K562 (cell line): ENCODE measurements around the gene EMX2. TPM values are rescaled to one million over a fixed set of nuclear protein-coding genes. Genes with fewer than 3 reads are reported as not detected.

Experiments
- ATAC-seq: fragments of 200-7000 bp; cut with Tn5 transposase; 3 replicates; pipeline ENCODE4 v1.9.1; 2020; ENCODE audit warnings: moderate library complexity
- BruUV-seq: library from RNA; stranded (reverse); fragments of 400-500 nt; replicated peaks from 2 replicates; lab custom pipeline; 2021; lab: Mats Ljungman, UMichigan
- CTCF ChIA-PET: fragments of 300-600 bp; formaldehyde crosslinking; extraction: SDS; loops from one replicate; lab custom pipeline; 2021; ENCODE audit warnings: low intra/inter-chr PET ratio; lab: Yijun Ruan, JAX
- POLR2A ChIA-PET: fragments of 300-600, 350-650 bp; sonication (Branson Sonifier 250); formaldehyde crosslinking; extraction: SDS; loops from one replicate; lab custom pipeline; 2021; ENCODE audit warnings: antibody characterized with exemption, inconsistent platforms; lab: Yijun Ruan, JAX
- DNase-seq, 4 experiments: peaks; one replicate each; pipeline versions ENCODE4 v3.0.0 to v3.0.0-alpha.2; 2011 to 2018; ENCODE audit warnings: low spot score in 3 of 4, mixed read lengths in 3 of 4; ENCODE audit errors: extremely low read depth in 1 of 4
- FAIRE-seq: peaks from 2 replicates; lab custom pipeline; 2011; peaks lifted over from hg19 to GRCh38; lab: Jason Lieb, UNC
- H2AFZ ChIP-seq: 2 replicates; pipeline ENCODE4 v1.6.0; 2011; ENCODE audit warnings: low read depth, low read length, control low read depth, inconsistent platforms
- H3K27ac ChIP-seq: fragments of 200-600 bp; 3 replicates; pipeline ENCODE4 v1.8.0; 2011; ENCODE audit warnings: low read depth, mild to moderate bottlenecking, control low read depth, inconsistent platforms, low read length, moderate library complexity, mixed read lengths; ENCODE audit errors: extremely low read depth
- H3K27me3 ChIP-seq, 2 experiments: fragments of 300-600 bp in 1 of 2; 2 replicates in 1 of 2; 3 replicates in 1 of 2; pipeline versions ENCODE4 v1.6.0 to v1.8.0; 2011; ENCODE audit warnings: inconsistent platforms in 2 of 2, low read length in 2 of 2, mild to moderate bottlenecking in 1 of 2, mixed read lengths in 1 of 2, moderate library complexity in 1 of 2; ENCODE audit not compliant: control insufficient read depth in 2 of 2, insufficient read depth in 2 of 2
- H3K36me3 ChIP-seq: fragments of 300-600 bp; 3 replicates; pipeline ENCODE4 v1.8.0; 2011; ENCODE audit warnings: mild to moderate bottlenecking, low read length, inconsistent platforms; ENCODE audit not compliant: control insufficient read depth, insufficient read depth
- H3K4me1 ChIP-seq, 2 experiments: fragments of 200-600 bp in 1 of 2; replicated peaks in 1 of 2; 2 replicates in 1 of 2; 3 replicates in 1 of 2; pipeline versions ENCODE4 v1.5.1 to v1.8.0; 2011; ENCODE audit warnings: inconsistent platforms in 2 of 2, low read length in 2 of 2, mild to moderate bottlenecking in 1 of 2, mixed read lengths in 1 of 2, moderate library complexity in 1 of 2; ENCODE audit not compliant: control insufficient read depth in 2 of 2, insufficient read depth in 2 of 2
- H3K4me2 ChIP-seq: 2 replicates; pipeline ENCODE4 v1.6.1; 2011; ENCODE audit warnings: low read length, control low read depth, inconsistent platforms, mixed read lengths; ENCODE audit not compliant: insufficient read depth
- H3K4me3 ChIP-seq: fragments of 200-600 bp; sonication (generic), shearing (Covaris generic); 2 replicates; pipeline ENCODE4 v1.5.1; 2016; ENCODE audit warnings: control low read depth, inconsistent platforms
- H3K79me2 ChIP-seq: fragments of 200-600 bp; 3 replicates; pipeline ENCODE4 v1.8.0; 2011; ENCODE audit warnings: low read length, inconsistent platforms; ENCODE audit not compliant: control insufficient read depth, insufficient read depth
- H3K9ac ChIP-seq, 2 experiments: 2 replicates each; pipeline versions ENCODE4 v1.6.0 to v1.6.1; 2011; ENCODE audit warnings: low read depth in 2 of 2, low read length in 2 of 2, control low read depth in 1 of 2, inconsistent platforms in 1 of 2, mild to moderate bottlenecking in 1 of 2, mixed read lengths in 1 of 2; ENCODE audit not compliant: insufficient read depth in 1 of 2
- H3K9me1 ChIP-seq: one replicate; pipeline ENCODE4 v1.6.0; 2011; ENCODE audit warnings: inconsistent platforms, mild to moderate bottlenecking, low read length, moderate library complexity; ENCODE audit not compliant: control insufficient read depth, insufficient read depth
- H3K9me3 ChIP-seq: replicated peaks from 2 replicates; pipeline ENCODE4 v1.5.1; 2011; ENCODE audit warnings: low read depth, low read length, inconsistent platforms; ENCODE audit not compliant: control insufficient read depth, insufficient read depth
- H4K20me1 ChIP-seq: replicated peaks from 2 replicates; pipeline ENCODE4 v1.6.1; 2011; ENCODE audit warnings: low read length, inconsistent platforms, mixed read lengths; ENCODE audit not compliant: control insufficient read depth, insufficient read depth
- BHLHE40 ChIP-seq: IDR thresholded peaks from 2 replicates; pipeline ENCODE4 v1.6.1; 2011; ENCODE audit warnings: low read length, improper control_type of control experiment
- HMG20A ChIP-seq: fragments of 450-650 bp; formaldehyde crosslinking; conservative IDR thresholded peaks from 2 replicates; pipeline ENCODE4 v1.4.0; 2020; ENCODE audit warnings: mild to moderate bottlenecking, mixed read lengths
- IFI16 ChIP-seq: fragments of 250-450 bp; sonication (Bioruptor Pico); IDR thresholded peaks from 2 replicates; pipeline ENCODE4 v2.1.2; 2022; ENCODE audit warnings: mild to moderate bottlenecking, inconsistent platforms
- IRF2 ChIP-seq: sonication (generic); formaldehyde crosslinking; IDR thresholded peaks from 2 replicates; pipeline ENCODE4 v1.8.1; 2022; ENCODE audit warnings: mild to moderate bottlenecking, missing genetic modification reagents
- PHF21A ChIP-seq: fragments of 450-650 bp; IDR thresholded peaks from 2 replicates; pipeline ENCODE4 v1.6.1; 2017; ENCODE audit warnings: low read depth, borderline replicate concordance
- ZBTB34 ChIP-seq: fragments of 250-450 bp; sonication (Bioruptor Pico); IDR thresholded peaks from 2 replicates; pipeline ENCODE4 v1.8.0; 2021; ENCODE audit warnings: mild to moderate bottlenecking, moderate library complexity
- WGBS: fragments of 100-300 bp; shearing (Covaris generic); methylation state at CpG from one replicate; pipeline ENCODE4 v1.1.6; 2016; ENCODE audit warnings: low coverage, mixed read lengths; ENCODE audit not compliant: insufficient coverage; ENCODE audit errors: missing lambda C conversion rate; 5-methylcytosine and 5-hydroxymethylcytosine counted together
- in situ Hi-C: fragments of 300-500 bp; cut with MboI; formaldehyde crosslinking; loops from 4 replicates; pipeline ENCODE4 v1.15.0; 2018; ENCODE audit warnings: inconsistent platforms, mixed read lengths
- intact Hi-C: fragments of 100-400 bp; cut with micrococcal nuclease; formaldehyde crosslinking; loops from 2 replicates; pipeline ENCODE4 v1.14.2; 2022
- polyA plus RNA-seq, 8 experiments: library from polyadenylated mRNA; depleted of rRNA in 4 of 8; stranded (reverse) in 5 of 8; unstranded in 3 of 8; fragments of >200 nt; fragmentation: Nextera tagmentation in 2 of 8; fragmentation: Illumina TruSeq in 1 of 8; extraction: Ambion mirVana in 2 of 8; extraction: Trizol in 1 of 8; gene quantifications; 2 replicates each; pipeline versions ENCODE4 v1.2.1 to v1.2.3, GENCODE V29; 2011 to 2014; ENCODE audit warnings: inconsistent platforms in 1 of 8, missing spikeins in 1 of 8
- total RNA-seq, 7 experiments: library from RNA; depleted of rRNA in 6 of 7; stranded (reverse); fragments of >200 nt in 6 of 7; fragmentation: Illumina TruSeq in 2 of 7; extraction: Trizol in 2 of 7; gene quantifications; 2 replicates each; pipeline versions ENCODE4 v1.2.1 to v1.2.3, GENCODE V29; 2011 to 2021; ENCODE audit warnings: low replicate concordance in 1 of 7

Gene EMX2
- total and polyA plus RNA-seq, 9 of the 15 experiments (the other 6 are each of a cell fraction or from before 2014, with no cell fraction given) = not detected

- POLR2A ChIA-PET = no interaction called here
These were observed 48.5 kb downstream of the EMX2 start for GRCh38 chr10:117591043-117591442.

More at GRCh38 chr10:117591043-117591442, 48.5 kb downstream of the EMX2 start:
- WGBS = 0% methylated on average over 4 of the region's 4 CpGs
- TF ChIP-seq IRF2 (CRISPR knock-in tag) = no peak
- TF ChIP-seq ZBTB34 (CRISPR knock-in tag) = no peak
- no peak for TF ChIP-seq IFI16
- no peak for TF ChIP-seq HMG20A
- no peak for TF ChIP-seq PHF21A
- no peak for TF ChIP-seq BHLHE40
- TF ChIP-seq, all 486 proteins: peak for 0
- CTCF ChIA-PET = no interaction called here
- FAIRE-seq = no peak
- no peak for DNase-seq
- no peak for ATAC-seq
- Histone ChIP-seq H3K4me1 (no peaks in the 10 kb centered on the region), H3K79me2 (no peaks in the 10 kb centered on the region), H3K9me3 (no peaks in the 10 kb centered on the region), H3K27me3 (peaks cover 0 to 6% of the 10 kb centered on the region in 2 experiments; a peak in 1 of 5 replicates), H3K9me1 (no peaks in the 10 kb centered on the region), H3K4me3 (no peak overlapping the region), H3K36me3 (no peaks in the 10 kb centered on the region), H2AFZ (no peak overlapping the region), H3K27ac (no peak overlapping the region), H3K9ac (no peak overlapping the region), H4K20me1 (no peaks in the 10 kb centered on the region), H3K4me2 (no peak overlapping the region)
- BruUV-seq = no TSS peak
- in situ Hi-C loops (no loop called here), intact Hi-C loops (no loop called here)
